ENCODE results near the gene C3orf20. TPM values are rescaled to one million over a fixed set of nuclear protein-coding genes. Genes with fewer than 3 reads are reported as not detected.

C3orf20 gene
- total RNA-seq, 4 donors from 2014 or later, result not detected

DNA sequence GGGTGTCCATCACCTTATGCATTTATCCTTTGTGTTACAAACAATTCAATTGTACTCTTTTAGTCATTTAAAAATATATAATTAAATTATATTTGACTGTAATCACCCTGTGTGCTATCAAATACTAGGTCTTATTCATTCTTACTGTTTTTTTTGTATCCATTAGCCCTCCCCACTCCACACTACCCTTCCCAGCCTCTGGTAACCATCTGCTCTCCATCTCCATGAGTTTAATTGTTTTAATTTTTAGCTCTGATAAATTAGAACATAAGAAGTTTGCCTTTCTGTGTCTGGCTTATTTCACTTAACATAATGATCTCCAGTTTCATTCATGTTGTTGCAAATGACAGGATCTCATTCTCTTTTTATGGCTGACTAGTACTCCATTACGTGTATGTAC is 16.8 kb downstream of the C3orf20 start:
- no peak for DNase-seq
- Histone ChIP-seq H3K4me1 (no peaks in the 10 kb centered on the region), H3K9me3 (no peaks in the 10 kb centered on the region), H3K27me3 (no peaks in the 10 kb centered on the region), H3K4me3 (no peak overlapping the region), H3K36me3 (no peaks in the 10 kb centered on the region), H3K27ac (no peak overlapping the region)
- intact Hi-C loops (cut with DNase I), result no loop called here
- 95 to 96% methylated on average over 1 of the region's 1 CpG for WGBS, 2 donors
- TF ChIP-seq, protein P1, sequence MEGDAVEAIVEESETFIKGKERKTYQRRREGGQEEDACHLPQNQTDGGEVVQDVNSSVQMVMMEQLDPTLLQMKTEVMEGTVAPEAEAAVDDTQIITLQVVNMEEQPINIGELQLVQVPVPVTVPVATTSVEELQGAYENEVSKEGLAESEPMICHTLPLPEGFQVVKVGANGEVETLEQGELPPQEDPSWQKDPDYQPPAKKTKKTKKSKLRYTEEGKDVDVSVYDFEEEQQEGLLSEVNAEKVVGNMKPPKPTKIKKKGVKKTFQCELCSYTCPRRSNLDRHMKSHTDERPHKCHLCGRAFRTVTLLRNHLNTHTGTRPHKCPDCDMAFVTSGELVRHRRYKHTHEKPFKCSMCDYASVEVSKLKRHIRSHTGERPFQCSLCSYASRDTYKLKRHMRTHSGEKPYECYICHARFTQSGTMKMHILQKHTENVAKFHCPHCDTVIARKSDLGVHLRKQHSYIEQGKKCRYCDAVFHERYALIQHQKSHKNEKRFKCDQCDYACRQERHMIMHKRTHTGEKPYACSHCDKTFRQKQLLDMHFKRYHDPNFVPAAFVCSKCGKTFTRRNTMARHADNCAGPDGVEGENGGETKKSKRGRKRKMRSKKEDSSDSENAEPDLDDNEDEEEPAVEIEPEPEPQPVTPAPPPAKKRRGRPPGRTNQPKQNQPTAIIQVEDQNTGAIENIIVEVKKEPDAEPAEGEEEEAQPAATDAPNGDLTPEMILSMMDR (IDR thresholded peaks at IDR 0.05), result no peak
- no peak for TF ChIP-seq POLR2A (IDR thresholded peaks at IDR 0.05)

DNA sequence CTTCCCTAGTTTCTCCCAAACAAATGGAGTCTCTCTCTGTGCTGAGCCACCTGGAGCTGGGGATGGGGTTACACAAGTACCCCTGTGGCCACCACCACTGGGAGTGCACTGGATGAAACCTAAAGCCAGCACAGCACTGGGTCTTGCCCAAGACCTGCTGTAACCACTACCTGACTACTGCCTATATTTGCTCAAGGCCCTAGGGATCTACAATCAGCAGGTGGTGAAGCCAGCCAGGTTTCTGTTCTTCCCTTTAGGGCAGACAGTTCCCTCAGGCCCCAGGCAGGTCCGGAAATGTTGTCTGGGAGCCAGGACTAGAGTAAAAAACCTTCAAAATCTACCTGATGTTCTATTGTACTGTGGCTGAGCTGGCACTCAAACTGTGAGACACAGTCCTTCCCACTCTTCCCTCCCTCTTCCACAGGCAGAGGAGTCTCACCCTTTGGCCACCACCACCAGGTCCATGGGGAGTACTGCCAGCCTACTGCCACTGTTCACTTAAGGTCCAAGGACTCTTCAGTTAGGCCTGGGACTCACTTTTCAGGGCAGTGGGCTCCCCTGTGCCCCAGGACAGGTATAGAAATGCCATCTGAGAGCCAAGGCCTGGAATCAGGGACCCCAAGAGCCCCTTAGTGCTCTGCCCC is 23.8 kb downstream of the C3orf20 start:
- Histone ChIP-seq H3K4me1 (no peaks in the 10 kb centered on the region), H3K4me3 (no peak overlapping the region), H3K27ac (no peak overlapping the region), H3K27me3 (no peaks in the 10 kb centered on the region), H3K9me3 (no peaks in the 10 kb centered on the region), H3K36me3 (no peaks in the 10 kb centered on the region)
- intact Hi-C loops (cut with DNase I), result no loop called here
- no peak for DNase-seq
- 50 to 83% methylated on average over 1 of the region's 1 CpG for WGBS, 2 donors
- TF ChIP-seq POLR2A (IDR thresholded peaks at IDR 0.05), result no peak
- TF ChIP-seq, protein P1 (IDR thresholded peaks at IDR 0.05), result no peak

DNA sequence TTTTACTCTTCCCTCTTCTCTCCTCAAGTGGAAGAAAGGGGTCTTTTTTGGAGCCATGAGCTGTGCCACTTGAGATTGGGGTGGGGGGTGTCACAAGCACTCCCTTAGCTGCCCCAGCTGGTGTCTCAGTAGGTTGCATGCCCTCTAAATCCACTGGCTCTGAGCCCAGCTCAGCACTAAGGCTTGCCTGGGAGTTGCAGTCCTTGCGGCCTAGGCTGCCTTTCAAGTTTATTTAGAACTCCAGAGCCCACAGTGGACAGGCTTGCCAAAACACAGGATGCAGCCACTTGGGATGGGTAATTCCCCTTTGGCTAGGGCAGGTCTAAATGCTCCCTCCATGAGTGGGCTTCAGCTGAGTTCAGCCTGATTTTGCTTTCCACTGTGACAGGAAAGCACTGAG is 24.7 kb downstream of the C3orf20 start:
- no peak overlapping the region for H3K4me3 ChIP-seq
- no peaks in the 10 kb centered on the region for H3K4me1 ChIP-seq
- no peak overlapping the region for H3K27ac ChIP-seq
- TF ChIP-seq POLR2A (IDR thresholded peaks at IDR 0.05), result no peak
- TF ChIP-seq, protein P1 (IDR thresholded peaks at IDR 0.05), result no peak
- no peaks in the 10 kb centered on the region for H3K9me3 ChIP-seq
- no peaks in the 10 kb centered on the region for H3K36me3 ChIP-seq
- H3K27me3 ChIP-seq, result no peaks in the 10 kb centered on the region
- DNase-seq, result no peak
- intact Hi-C loops (cut with DNase I), result no loop called here
- no CpG with 5 or more reads among the region's 1 CpG for WGBS, 2 donors

DNA sequence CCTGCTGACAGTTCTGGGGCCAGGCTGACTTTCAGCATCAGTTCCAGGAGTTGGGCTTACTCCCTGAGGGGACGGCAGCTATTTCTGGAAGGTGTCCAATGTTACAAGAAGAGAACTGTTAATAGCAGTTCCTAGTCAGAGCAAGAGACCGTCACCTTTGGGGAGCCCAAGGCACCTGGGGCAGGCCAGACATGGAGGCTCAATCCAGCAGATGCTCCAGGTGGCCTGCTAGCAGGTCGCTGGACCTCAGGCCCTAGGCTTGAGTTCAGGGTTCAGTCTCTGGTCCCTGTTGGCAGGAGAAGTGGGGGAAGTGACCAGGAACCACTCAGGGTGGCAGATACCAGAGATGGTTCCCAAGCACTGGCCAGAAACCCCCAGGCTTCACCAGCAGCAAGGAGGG is 25.9 kb downstream of the C3orf20 start:
- Histone ChIP-seq H3K27me3 (no peaks in the 10 kb centered on the region), H3K4me1 (no peaks in the 10 kb centered on the region), H3K27ac (no peak overlapping the region), H3K36me3 (no peaks in the 10 kb centered on the region), H3K9me3 (no peaks in the 10 kb centered on the region), H3K4me3 (no peak overlapping the region)
- intact Hi-C loops (cut with DNase I), result no loop called here
- TF ChIP-seq, protein P1 (IDR thresholded peaks at IDR 0.05), result no peak
- no peak for TF ChIP-seq POLR2A (IDR thresholded peaks at IDR 0.05)
- no peak for DNase-seq
- WGBS, 2 donors, result 60 to 70% methylated on average over 1 to 2 of the region's 3 CpGs

DNA sequence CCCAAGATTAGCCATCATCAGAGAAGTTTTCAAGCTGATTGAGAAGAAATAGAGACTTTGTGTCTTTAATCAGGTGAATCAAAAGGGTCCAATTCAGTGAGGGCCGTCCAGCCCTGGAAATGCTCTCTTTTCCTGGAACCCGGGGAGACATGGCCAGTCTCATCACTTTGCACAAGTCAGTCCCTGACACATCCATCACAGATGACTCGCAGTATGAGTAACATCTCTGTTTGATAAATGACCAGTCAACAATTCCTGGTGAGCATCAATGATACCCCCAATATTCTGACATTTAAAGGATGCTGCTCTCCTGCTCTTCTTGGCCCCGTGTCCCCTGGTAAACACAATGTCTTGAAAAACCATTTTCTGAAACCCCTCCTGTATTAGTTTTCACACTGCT is 26.7 kb downstream of the C3orf20 start:
- DNase-seq, result no peak
- intact Hi-C loops (cut with DNase I), result no loop called here
- 86 to 95% methylated on average over 4 of the region's 4 CpGs for WGBS, 2 donors

More for the DNA sequence above, 26.7 kb downstream of the C3orf20 start:
- Histone ChIP-seq H3K27me3 (no peaks in the 10 kb centered on the region), H3K4me3 (no peak overlapping the region), H3K4me1 (no peaks in the 10 kb centered on the region), H3K27ac (no peak overlapping the region), H3K36me3 (no peaks in the 10 kb centered on the region), H3K9me3 (no peaks in the 10 kb centered on the region)
- TF ChIP-seq, protein P1 (IDR thresholded peaks at IDR 0.05), result no peak
- no peak for TF ChIP-seq POLR2A (IDR thresholded peaks at IDR 0.05)

Measured in esophagus squamous epithelium (tissue), 5 donors.